GM10847 (cell line): ENCODE results near the gene PRR19.

Experiments used
- POLR2A ChIP-seq: IDR thresholded peaks from 2 replicates; pipeline ENCODE4 v1.6.1; 2011; ENCODE audit not compliant: insufficient read length; ENCODE audit errors: extremely low read depth

PRR19 gene

GRCh38 chr19:42303101-42303464, 1.2 kb downstream of the PRR19 start:
- TF ChIP-seq POLR2A, result no peak

DNA sequence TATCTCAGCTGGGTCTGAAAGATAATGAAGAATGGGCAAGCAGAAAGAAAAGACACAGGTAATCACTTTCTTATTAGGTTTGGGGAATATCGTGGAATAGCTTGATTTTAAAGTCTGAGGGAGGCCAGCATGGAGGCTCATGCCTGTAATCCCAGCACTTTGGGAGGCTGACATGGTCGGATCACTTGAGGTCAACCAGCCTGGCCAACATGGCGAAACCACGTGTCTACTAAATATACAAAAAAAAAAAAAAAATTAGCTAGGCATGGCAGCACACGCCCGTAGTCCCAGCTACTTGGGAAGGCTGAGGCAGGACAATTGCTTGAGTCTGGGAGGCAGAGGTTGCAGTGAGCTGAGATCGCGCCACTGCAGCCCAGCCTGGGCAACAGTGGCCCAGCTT, 1.9 kb downstream of the PRR19 start:
- TF ChIP-seq POLR2A, result no peak

- no peak for TF ChIP-seq POLR2A
These were observed 4.7 kb downstream of the PRR19 start for GRCh38 chr19:42306646-42307045.

- no peak for TF ChIP-seq POLR2A
These were observed 7.8 kb downstream of the PRR19 start for GRCh38 chr19:42309686-42310085.

DNA sequence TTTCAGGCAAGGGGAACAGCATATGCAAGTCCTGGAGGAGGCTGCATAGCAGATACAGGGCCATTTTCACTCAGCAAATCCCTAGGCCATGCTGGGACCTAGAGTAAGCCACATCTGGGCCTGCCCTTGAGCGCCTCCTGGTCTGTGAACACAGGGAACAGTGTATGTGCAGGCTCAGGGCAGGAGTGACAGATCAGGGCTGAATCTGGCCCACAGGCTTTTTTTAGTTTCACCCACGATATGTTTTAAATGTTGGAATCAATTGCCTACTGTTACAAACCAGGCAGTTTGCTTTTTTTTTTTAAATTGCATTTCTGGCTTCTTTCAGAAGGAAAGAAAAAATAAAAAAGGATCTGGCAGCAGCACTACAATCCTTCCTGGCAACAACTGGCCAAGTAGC, 9.7 kb downstream of the PRR19 start:
- TF ChIP-seq POLR2A, result no peak

DNA sequence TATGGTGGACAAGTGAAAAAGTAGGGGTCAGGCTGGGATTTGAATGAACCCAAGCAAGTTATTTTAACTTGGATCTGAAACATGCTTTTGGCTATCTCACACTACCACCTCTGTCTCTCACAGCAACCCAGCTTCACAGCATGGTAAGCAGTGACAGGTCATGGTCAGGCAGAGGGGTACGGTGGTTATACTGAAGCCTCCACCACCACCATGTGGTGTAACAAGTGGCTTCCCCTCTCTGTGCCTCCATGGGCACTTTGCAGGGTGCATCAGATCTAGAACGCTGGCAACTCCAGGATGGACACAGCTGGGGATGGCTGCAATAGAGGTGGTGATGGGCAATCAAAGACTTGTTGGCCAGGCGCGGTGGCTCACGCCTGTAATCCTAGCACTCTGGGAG, 10.4 kb downstream of the PRR19 start:
- TF ChIP-seq POLR2A, result no peak

DNA sequence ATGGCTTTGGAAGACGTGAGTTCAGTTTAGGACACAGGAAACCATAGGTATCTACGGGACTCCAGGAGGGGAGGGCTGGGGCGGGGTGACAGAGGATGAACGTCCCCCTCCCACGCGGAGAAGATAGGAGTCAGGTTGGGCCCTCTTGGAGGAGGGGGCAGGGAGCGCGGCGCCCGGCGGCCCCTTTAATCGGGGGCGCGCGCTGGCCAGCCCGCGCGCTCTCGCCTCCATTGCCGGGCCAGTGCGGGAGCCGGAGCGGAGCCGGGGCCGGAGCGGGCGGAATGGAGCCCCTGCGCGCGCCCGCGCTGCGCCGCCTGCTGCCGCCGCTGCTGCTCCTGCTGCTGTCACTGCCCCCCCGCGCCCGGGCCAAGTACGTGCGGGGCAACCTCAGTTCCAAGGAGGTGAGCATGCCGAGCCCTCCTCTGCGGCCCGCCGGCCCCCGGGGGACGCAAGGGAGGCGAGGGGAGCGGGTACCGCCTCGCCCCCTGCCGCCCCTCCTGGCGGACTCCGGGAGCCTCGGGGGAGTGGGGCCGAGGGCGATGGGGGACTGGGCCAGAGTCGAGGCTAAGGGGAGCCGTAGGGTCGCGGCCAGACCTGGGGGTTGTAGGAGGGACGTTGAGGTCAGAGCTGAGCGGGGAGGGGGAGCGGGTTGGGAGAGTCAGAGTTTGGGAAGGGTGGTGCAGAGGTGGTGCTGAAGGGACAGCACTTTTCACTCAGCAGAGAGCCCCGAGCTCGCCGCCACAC, 11.3 kb downstream of the PRR19 start, which contains the start of gene TMEM145:
Gene TMEM145 (plus strand): TSS at position 214 of the 744 bp plus-strand sequence. CDS start 68 bp downstream, at position 282.
- no peak for TF ChIP-seq POLR2A

DNA sequence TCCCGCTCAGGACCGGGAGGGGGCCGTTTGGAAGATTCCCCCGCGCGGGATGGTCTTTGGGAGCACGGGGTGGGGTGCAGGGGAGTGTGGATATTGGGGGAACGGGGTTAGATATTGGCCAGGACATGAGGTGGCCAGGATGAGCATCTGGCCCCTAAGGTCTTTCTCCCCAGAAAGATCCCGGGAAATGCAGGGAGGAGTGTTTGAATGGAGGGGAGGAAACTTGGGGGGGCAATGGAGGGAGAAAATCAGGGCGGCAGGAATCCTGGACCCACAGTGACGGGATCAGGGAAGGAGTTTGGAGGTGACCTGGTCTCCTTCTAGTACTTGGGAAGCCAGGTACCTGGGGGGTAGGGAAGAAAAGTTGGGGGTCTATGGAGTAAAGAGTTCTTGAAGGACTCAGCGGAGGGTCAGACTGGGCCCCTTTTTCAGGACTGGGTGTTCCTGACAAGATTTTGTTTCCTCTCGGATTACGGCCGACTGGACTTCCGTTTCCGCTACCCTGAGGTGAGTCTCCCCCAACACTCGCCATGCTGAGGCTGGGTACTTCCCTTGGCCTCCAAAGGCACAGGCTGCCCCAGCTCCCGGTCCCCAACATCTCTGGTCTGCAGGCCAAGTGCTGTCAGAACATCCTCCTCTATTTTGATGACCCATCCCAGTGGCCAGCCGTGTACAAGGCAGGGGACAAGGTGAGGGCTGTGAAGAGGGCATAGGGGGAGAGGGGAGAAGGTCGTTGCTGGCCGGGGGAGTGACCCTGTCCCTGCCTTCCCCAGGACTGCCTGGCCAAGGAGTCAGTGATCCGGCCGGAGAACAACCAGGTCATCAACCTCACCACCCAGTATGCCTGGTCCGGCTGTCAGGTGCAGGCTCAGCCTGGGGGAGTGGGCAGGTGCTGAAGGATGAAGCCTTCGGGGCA, 12.2 kb downstream of the PRR19 start:
- TF ChIP-seq POLR2A, result no peak

DNA sequence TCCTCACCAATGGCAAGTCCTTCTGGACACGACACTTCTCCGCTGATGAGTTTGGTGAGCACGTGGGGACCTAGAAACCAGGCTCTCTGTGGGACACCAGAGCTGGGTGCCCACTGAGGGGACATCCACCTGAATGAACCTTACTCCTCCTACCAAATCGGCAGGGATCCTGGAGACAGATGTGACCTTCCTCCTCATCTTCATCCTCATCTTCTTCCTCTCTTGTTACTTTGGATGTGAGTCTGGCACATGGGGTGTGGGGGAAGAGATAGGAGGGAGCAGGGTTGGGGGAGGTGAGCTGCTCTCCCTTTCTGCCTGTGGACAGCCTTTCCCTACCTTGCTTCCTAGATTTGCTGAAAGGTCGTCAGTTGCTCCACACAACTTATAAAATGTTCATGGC, 13.1 kb downstream of the PRR19 start:
- no peak for TF ChIP-seq POLR2A

GRCh38 chr19:42316223-42317211, 14.6 kb downstream of the PRR19 start:
- TF ChIP-seq POLR2A, result no peak

DNA sequence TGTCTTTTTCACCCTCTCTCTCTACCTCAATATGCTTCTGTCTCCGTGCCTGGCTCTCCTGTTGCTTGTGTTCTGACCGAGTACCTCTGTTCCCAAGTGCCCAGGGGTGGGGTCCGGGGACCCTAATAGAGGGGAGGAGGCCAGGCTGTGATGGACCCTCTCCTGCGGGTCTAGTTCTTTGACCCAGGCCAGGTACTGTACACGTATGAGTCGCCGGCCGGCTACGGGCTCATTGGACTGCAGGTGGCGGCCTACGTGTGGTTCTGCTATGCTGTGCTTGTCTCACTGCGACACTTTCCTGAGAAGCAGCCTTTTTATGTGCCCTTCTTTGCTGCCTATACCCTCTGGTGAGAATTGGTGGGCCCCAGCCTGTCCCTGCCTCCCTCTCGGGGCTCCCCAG, 15.6 kb downstream of the PRR19 start:
- TF ChIP-seq POLR2A, result no peak

GRCh38 chr19:42322305-42322704, 20.4 kb downstream of the PRR19 start:
- no peak for TF ChIP-seq POLR2A

GRCh38 chr19:42323473-42323851, 21.5 kb downstream of the PRR19 start:
- no peak for TF ChIP-seq POLR2A

- no peak for TF ChIP-seq POLR2A
These were observed 22.1 kb downstream of the PRR19 start for GRCh38 chr19:42323852-42324654.
